GM12878 (cell line): ENCODE data around the gene HCK.

ENCODE experiments used
- CEBPZ ChIP-seq: fragments of 150-350 bp; IDR thresholded peaks from 2 replicates; pipeline ENCODE4 v1.6.1; 2016; ENCODE audit warnings: low read depth, low read length
- CTCF ChIP-seq, 3 experiments: IDR thresholded peaks in 2 of 3; conservative IDR thresholded peaks in 1 of 3; 2 replicates each; pipeline ENCODE4 v1.5.1; 2011; ENCODE audit warnings: low read depth in 3 of 3, low read length in 3 of 3, mild to moderate bottlenecking in 3 of 3, control low read depth in 2 of 3, moderate library complexity in 2 of 3, inconsistent platforms in 1 of 3, mixed read lengths in 1 of 3; ENCODE audit not compliant: control insufficient read depth in 2 of 3, insufficient read depth in 1 of 3; ENCODE audit errors: extremely low read depth in 1 of 3
- ETV6 ChIP-seq, 2 experiments: fragments of 450-650 bp in 1 of 2; IDR thresholded peaks in 1 of 2; conservative IDR thresholded peaks in 1 of 2; 2 replicates each; pipeline ENCODE4 v1.6.1; 2014; ENCODE audit warnings: antibody characterized with exemption in 1 of 2, borderline replicate concordance in 1 of 2, low read depth in 1 of 2, mild to moderate bottlenecking in 1 of 2, moderate library complexity in 1 of 2
- JUND ChIP-seq: IDR thresholded peaks from 2 replicates; pipeline ENCODE4 v1.6.1; 2012; ENCODE audit warnings: low read depth, mild to moderate bottlenecking, low read length, improper control_type of control experiment, moderate library complexity
- MAX ChIP-seq: IDR thresholded peaks from 2 replicates; pipeline ENCODE4 v1.6.1; 2012; ENCODE audit warnings: low read depth, low read length, improper control_type of control experiment
- POLR2A ChIP-seq: IDR thresholded peaks from 2 replicates; pipeline ENCODE4 v1.6.1; 2011; ENCODE audit warnings: low read depth, mild to moderate bottlenecking, low read length
- SIX5 ChIP-seq: IDR thresholded peaks from 2 replicates; pipeline ENCODE4 v1.6.1; 2011; ENCODE audit warnings: mild to moderate bottlenecking, low read depth, low read length, moderate library complexity; ENCODE audit not compliant: severe bottlenecking
- SMAD1 ChIP-seq: fragments of 450-650 bp; IDR thresholded peaks from 2 replicates; pipeline ENCODE4 v1.6.1; 2018; ENCODE audit warnings: mild to moderate bottlenecking, low read depth; ENCODE audit not compliant: partially characterized antibody

GRCh38 chr20:32051720-32052089, 337 bp upstream of the HCK start:
- TF ChIP-seq CTCF (IDR thresholded peaks at IDR 0.05 in 2 of 3, conservative IDR thresholded peaks at IDR 0.05 in 1 of 3; ENCODE audit: control insufficient read depth in 2 of 3, extremely low read depth in 1 of 3, insufficient read depth in 1 of 3, low read depth in 3 of 3, low read length in 3 of 3) = no peak
- TF ChIP-seq MAX = no peak
- TF ChIP-seq ETV6 (conservative IDR thresholded peaks at IDR 0.05 in 1 of 2, IDR thresholded peaks at IDR 0.05 in 1 of 2; ENCODE audit: borderline replicate concordance in 1 of 2, low read depth in 1 of 2) = no peak
- no peak for TF ChIP-seq JUND
- no peak for TF ChIP-seq CEBPZ
- TF ChIP-seq POLR2A = no peak
- no peak for TF ChIP-seq SIX5
- no peak for TF ChIP-seq SMAD1
